NCI-H748 (cell line): ENCODE measurements around the gene SLC6A17.

Experiments
- DNase-seq: peaks from one replicate; lab custom pipeline; 2025; ENCODE audit not compliant: unreplicated experiment; lab: John Stamatoyannopoulos, UW

The SLC6A17 gene

DNA sequence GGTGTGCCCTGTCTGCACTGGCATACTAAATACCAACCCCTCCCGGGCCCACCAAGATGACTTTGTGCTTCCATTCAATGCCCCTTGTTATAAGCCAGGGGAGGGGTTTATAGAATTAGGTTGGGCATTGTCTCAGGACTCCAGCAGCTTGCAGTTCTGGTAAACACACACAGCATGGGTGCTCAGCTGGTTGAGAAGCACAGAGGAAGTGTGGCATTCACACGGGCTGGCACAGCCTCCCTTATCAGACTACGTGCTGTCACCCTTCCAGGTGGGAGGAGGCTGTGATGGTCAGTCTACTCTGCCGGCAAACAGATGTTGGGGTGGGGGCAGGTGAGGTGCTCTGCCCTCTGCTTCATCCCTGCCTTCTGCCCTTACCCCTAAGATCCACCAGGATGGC is 15.0 kb upstream of the SLC6A17 start:
- DNase-seq, result peak; percentile 97

- peak; percentile 84 for DNase-seq
Observed at GRCh38 chr1:110135666-110136065, 14.6 kb upstream of the SLC6A17 start.

GRCh38 chr1:110136911-110137310 is 13.4 kb upstream of the SLC6A17 start:
- peak; percentile 98 for DNase-seq

- DNase-seq, result no peak
Observed at GRCh38 chr1:110138956-110139355, 11.3 kb upstream of the SLC6A17 start.

DNA sequence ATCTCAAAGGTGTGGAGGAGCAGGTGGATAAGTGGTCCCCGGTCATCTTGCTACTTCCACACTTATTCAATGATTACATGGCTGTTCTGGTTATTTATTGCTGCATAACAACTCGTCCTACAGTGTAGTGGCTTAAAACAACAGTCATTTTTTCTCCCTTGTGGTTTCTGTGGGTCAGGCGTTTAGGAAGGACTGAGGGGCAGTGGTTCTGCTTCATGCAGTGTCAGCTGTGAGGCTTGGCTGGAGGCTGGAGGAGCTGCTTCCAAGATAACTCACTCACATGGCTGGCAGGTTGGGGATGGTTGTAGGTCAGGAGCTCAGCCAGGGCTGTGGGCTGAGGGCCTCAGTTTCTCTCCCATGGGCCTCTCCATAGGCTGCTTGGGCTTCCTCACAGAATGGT is 5.9 kb upstream of the SLC6A17 start:
- no peak for DNase-seq

- peak; percentile 84 for DNase-seq
Observed at GRCh38 chr1:110148961-110149360, 1.3 kb upstream of the SLC6A17 start.

DNA sequence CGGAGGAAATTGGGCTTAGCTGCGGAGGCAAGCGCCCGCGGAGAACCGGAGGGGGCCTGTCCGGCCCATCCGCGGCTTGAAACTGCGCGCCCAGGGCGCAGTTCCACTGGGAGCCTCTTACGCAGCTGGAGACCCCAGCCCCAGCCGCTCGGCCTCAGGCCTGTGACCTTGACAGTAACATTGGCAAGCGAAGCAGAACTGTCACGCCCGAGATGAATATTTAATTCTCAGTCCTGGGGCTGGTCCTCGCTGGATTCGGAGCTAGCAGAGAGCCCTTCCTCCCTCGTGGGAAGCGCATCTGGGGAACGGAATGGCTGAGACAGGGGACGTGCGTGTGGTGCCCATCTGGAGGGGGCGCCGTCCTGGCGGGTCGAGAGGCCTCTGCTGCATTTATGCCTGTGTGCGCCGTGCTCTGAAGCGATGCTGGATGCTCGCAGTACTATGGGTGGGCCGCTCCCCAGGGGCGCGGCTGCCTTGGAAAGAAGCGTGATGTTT is 928 bp downstream of the SLC6A17 start:
- peak; percentile 52 for DNase-seq

GRCh38 chr1:110152133-110152785 is 2.0 kb downstream of the SLC6A17 start:
- no peak for DNase-seq

DNA sequence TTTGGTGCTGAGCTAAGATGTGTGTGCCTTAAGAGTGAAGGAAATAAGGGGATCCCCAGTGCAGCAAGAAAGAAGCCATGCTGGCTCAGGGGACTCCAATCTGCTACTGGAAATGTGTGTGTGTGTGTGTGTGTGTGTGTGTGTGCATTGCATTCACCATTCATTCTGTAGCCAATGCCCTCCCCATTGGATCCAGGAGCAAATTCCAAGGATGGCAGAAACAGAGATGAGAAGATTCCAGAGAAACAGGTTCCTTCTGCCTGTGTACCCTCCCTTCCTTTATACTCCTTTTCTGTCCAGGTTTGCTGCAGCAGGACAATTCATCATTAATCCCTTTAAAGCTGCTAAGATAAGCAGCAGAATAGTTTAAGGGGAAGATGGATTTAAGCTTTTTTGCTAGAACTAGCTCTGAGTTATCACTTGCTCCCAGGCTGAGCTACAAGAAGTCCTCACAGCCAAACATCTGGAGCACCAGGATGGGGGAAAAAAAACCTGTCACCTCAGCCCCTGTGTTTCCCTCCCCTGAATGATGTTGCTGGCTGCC is 3.2 kb downstream of the SLC6A17 start:
- DNase-seq, result no peak

- no peak for DNase-seq
Observed at GRCh38 chr1:110155878-110156522, 5.7 kb downstream of the SLC6A17 start.

GRCh38 chr1:110158261-110158660 is 8.0 kb downstream of the SLC6A17 start:
- DNase-seq, result no peak

DNA sequence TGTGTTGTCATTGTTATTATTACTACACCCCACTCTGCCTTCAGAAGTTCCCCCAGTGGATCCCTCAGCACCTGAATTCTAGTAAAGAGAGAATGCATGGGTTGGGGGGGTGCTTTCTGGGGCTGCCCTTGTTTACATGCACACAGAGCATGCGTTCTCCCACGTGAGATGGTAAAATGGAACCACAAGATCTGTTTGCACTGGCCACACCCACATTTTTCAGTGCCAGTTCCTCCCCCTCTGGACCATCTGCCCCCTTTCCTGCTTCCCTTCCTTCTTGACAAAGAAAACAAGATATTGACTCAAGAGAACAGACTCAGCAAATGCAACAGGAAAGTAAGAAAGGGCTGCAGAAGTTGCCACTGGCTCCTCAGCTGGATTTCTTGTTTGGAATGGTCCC is 8.9 kb downstream of the SLC6A17 start:
- DNase-seq, result peak; percentile 53

DNA sequence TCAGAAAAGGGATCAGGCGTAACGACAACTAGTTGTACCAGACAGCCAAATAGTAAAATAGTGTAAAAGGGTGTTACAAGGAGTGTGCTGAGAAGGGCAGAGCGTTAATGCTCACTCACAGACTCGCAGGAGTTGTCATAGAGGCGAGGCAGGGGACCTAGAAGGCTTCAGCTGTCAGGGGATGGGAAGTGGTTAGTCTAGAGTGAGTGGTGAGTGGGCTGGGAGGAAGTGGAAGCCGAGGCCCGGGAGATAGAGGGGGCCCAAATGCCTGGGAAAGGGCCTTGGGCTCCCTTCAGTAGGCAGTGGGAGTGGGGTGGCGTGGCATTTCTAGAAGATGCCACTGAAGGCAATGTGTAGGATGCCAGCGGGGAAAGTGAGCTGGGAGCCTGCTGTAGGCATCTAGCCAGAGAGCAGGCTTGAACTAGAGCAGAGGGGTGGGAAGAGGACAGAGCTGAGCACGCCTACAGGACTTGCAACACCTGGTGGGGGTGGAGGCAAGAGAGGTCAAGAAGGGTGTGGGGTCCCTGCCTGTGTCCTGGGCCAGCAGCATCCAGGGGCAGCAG is 10.3 kb downstream of the SLC6A17 start:
- no peak for DNase-seq

DNA sequence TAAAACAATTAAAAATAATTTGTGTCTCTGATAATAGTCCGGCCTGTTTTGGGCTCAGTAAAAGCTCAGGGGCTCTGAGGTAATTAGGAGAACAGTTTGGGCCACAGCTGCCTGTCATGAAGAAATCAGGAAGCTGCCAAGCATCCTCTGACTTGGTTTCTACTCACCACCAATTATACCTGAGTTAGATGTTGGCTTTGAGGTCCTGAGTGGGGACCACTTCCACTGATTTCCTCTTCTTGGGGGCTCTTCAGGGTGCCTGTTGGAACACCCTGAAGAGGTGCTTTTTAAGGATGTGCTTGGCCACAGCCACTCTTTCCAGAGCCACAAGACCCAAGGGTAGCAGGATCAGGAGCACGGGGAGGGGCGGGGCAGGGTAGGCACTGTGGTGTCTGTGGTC is 10.9 kb downstream of the SLC6A17 start:
- no peak for DNase-seq

DNA sequence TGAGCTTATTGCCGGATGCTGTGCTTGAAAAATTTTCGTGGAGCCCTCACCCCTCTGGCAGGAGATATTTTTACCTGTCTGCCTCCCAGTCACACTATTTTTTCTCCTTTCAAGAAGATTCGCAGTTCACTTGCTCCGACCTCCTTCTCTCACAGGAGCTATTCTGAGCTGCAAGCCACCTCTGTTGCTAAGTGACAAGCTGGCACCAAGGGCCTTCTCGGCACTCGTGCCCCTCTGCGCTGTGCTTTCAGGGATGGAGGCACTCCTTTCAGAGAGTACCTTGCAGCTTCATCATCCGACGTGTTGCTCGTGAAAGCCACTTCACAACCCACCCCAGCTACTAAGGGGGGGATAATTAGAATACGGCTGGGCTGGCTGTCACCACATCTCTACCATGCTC is 11.6 kb downstream of the SLC6A17 start:
- DNase-seq, result no peak

DNA sequence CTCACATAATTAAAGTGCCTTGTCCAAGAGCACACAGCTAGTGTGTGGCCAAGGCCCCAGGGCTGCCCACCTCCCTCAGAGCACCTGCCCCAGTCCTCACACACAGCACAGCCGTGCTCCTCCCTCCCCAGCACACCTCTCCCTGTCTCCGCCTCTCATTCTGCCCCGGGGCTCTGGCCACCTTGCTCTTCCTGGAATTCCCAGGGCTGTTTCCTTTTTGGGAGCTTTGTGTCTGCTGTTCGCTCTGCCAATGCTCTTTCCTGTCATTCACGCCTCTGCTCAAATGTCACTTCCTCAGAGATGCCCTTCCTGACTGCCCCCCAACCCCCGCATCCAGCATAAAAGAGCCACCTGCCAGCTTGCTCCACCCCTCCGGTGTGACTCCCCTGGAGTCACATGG is 13.3 kb downstream of the SLC6A17 start:
- DNase-seq, result no peak

GRCh38 chr1:110164725-110165350 is 14.5 kb downstream of the SLC6A17 start:
- no peak for DNase-seq

DNA sequence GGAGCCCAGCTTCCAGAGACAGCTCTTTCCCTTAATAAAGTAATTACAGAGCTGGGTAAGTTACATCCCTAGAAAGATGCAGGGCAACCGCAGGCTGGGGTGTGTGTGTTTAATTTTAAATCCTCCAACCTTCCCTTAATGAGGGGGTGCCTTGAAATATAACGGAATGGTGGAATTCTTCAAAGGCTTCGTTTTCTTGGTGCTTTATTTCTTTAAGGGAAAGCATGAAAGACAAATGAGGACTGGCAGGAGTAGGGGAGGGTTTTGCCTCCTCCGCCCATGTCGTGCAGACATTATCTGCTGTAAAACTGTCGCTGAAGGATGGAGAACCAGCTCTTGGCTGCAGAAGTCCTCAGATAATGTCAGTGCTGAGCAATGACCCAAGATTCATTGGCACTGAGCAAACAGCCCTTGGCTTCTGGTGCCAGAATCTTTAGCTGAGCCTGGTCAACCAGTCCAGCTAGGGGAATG is 15.5 kb downstream of the SLC6A17 start:
- DNase-seq, result no peak

GRCh38 chr1:110166861-110167260 is 16.6 kb downstream of the SLC6A17 start:
- no peak for DNase-seq

DNA sequence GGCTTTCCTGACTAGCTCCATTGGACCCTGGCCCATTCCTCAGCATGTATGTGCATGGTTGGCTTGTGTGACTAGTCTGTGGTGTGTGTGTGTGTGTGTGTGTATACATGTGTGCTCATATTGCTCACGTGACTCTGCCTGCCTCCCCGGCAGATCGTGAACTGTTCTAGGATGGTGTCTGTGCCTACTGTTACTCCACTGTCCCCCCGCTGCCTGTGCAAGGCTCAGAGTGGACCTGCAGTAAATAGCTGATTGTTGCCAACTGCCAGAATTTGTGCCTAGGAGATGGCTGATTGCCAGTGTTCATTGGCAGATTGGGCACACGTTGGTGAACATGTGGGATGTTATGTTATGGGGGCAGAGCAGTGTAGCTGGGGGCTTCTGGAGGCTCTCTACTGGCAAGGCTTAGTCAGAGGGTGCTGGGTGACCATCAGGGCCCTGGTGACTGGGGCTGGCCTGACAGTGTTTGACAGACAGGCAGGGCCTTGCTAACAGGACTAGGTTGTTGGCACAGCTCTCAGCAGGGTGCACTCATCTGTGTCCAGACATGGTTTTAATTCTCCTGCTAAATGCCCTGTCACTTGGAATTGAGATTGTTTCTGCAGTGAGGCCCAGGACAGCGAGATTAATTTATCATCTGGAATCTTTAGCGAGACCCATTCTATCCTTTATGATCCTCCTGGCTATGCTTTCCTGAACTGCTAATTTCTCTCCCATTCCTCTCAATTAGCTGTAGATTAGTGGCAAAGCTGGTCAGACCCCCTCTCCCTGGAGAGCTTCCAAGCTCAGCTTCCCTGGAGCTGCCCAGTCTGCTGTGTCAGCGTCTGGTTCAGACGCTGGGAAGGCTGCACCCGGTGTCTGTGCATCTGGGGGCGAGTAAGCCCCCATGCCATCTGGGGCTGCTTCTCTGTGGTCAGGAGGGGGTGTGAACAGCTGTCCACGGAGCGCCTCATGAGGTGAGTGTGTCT is 20.8 kb downstream of the SLC6A17 start:
- DNase-seq, result no peak
